Measurements from ENCODE around the gene FLRT1.

Gene FLRT1

DNA sequence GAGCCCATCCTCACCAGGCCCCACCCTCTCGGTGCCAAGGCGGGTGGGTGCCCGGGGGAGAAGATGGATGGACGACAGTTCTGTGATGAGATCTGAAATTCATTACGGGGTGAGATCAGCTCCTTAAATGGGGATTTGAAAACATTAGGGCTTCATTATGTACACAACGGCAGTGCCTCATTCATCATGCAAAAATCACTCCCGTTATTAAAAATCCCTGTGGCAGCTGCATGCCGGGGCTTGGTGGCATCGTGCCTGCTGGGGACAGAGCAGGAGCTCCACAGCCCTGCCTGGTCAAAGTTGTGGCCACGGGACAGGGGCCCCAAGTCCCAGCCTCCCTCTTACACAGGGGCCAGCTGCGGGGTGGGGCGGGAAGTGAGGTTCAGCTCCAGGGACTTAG, 29.3 kb upstream of the FLRT1 start:
- DNase-seq, result no peak

DNA sequence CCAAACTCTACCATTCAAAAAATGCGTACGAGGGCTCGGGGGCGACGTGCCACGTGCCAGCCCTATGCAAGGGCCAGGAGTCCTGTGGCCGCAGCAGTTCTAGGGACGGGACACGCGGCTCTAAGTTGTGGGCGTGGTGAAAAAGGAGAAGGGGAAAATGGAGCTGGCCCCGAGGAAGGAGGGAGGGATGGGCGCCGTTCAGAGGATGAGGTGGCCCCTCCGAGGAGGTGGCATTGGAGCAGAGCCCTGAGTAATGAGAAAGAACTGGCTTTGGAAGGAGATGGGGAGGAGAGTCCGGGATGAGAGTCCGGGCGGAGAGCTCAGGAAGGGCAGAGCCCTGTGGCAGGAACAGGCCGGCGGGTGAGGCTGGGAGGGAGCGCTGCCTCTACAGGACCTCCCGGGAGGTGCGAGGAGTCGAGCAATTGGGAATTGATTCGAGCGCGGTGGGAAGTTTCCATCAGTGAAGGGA, 28.5 kb upstream of the FLRT1 start:
- DNase-seq, result peak; percentile 47 to 76 (median 69)

DNA sequence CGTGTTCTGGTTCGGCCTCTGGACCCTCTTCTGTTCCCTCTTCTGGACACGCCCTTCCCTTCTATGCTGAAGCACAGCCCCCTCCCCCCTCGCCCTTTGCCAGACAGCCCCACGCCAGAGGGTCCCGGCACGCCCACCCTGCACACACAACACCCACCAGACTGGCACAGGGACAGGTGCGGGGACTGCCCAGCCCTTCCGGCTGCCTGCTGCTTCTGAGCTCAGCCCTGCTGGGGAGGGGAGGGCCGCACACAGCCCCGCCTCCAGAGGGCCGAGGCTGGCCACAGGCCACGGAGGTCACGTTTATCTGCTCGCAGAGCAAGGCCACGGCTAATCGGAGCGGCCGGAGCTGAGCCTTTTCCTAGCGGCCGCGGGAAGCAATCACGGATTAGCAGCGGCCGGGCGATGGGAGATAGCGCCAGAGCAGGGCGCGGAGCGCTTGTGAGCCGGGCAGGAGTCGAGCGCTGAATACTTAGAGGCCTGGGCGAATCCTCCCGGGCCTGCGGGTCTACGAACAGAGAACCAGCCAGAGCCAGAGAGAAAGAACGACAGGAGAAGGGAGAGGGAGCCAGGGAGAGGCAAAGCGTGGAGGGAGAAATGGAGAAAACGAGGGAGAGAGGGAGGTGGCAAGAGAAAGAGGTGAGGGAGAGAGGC, 28.0 kb upstream of the FLRT1 start:
- DNase-seq, result peak; percentile 73 to 90 (median 82)

DNA sequence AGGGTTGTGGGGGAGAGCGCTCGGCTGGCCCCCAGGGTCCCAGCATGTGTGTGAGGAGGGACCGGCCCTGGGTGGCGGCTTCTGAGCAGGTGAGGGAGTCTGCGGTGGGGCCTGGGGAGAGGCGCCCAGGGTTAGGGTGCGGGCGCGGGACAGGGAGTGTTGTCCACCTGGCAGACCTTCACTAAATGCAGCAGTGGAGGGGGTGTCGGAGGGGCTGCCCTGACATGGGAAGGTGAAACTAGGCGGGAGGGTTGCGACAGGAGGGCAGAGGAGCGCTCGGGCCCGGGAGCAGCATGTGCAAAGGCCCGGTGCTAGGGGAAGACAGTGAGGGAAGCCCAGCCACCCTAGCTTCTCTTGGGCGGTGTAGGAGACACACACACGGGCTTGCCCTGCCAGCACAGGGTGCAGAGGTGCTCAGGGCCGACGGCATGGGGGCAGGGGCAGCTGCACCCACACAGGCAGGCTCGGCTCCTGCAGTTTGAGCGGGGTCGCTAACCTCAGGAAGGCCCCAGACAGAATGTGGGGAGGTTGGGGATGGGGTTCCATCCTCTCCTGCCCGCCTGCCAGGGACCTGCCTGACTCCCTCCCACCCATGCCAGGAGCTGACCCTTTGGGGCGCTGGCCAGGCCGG, 27.3 kb upstream of the FLRT1 start:
- DNase-seq, result no peak

DNA sequence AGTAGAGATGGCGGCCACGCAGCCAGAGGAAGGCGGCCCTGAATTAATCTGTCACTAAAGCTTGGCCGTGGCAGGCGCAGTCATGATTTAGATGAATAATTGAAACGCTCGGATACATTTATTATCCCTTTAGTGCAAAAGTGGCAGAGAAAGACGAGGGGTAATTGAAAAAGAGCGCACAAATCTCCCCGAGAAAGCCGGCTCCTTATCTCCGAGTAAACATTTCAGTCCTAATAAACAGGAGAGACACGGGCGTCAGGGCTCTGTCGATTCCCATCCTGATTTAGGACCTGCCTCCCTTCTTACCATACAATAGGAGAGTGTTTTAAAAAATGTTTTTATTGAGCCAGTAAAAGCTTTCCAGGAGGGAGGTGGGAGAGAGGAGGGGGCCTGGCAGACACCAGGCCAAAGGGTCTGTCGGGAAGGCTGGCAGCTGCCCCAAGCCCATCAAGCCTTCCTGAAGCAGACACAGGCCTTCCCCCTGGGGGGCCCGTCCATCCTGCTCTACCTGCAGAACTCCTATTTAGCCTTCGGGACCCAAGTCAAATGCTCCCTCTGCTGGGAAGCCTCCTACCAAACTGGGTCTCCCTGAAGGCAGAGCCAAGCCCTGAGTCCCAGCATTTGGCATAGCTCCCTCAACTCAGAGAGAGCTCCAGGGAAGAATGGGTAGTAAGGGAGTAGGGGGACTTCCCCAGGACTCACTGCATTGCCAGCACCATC, 26.7 kb upstream of the FLRT1 start:
- no peak for DNase-seq

GRCh38 chr11:64009710-64010109, 26.0 kb upstream of the FLRT1 start:
- DNase-seq, result no peak

DNA sequence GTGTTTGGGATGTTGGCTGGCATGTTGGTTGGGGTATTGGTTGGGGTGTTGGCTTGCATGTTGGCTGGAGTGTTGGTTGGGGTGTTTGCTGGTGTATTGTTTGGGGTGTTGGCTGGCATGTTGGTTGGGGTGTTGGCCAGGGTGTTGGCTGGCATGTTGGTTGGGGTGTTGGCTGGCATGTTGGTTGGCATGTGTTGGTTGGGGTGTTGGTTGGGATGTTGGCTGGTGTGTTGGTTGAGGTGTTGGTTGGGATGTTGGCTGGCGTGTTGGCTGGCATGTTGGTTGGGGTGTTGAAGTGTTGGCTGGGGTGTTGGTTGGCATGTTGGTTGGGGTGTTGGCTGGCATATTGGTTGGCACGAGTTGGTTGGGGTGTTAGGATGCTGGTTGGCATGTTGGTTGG, 24.9 kb upstream of the FLRT1 start:
- DNase-seq, result no peak

- DNase-seq, result no peak
These were observed 24.4 kb upstream of the FLRT1 start for GRCh38 chr11:64011371-64011770.

- no peak for DNase-seq
These were observed 22.4 kb upstream of the FLRT1 start for GRCh38 chr11:64013141-64013896.

GRCh38 chr11:64014356-64014755, 21.4 kb upstream of the FLRT1 start:
- no peak for DNase-seq

- no peak for DNase-seq
These were observed 20.2 kb upstream of the FLRT1 start for GRCh38 chr11:64015510-64015909.

- DNase-seq, result no peak
These were observed 19.5 kb upstream of the FLRT1 start for GRCh38 chr11:64015935-64016845.

DNA sequence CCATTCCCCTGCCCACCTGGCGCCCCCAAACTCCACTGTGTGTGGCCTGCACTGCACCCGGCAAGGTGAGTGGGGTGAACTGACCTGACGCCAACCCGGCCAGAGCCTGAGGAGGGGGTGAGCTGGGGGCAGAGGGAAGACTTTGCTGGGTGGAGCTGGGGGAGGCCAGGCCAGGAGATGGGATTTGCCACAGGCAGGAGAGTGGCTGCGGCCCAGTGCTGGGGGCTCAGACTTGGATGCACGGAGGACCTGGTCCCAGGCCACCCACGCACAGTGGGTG, 17.8 kb upstream of the FLRT1 start:
- DNase-seq, result no peak

DNA sequence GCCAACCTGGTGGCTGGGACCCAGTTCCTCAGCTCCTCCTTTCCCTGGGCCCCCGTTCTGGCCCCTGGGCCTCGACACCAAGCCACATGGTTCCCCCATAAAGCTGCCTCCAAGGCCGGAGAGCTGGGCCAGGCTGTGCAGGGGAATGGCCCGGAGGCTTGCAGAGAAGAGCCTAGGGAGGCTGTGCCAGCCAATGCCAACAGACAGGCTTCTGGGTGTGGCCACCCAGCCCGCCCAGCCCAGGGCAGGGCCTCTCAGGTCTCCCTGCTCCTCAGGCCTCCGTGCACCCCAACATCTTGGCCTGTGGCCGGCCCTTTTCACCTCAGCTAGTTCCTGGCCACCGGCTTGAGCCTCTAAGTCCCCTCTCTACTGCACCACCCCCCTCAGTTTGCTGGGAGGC, 17.4 kb upstream of the FLRT1 start:
- no peak for DNase-seq

DNA sequence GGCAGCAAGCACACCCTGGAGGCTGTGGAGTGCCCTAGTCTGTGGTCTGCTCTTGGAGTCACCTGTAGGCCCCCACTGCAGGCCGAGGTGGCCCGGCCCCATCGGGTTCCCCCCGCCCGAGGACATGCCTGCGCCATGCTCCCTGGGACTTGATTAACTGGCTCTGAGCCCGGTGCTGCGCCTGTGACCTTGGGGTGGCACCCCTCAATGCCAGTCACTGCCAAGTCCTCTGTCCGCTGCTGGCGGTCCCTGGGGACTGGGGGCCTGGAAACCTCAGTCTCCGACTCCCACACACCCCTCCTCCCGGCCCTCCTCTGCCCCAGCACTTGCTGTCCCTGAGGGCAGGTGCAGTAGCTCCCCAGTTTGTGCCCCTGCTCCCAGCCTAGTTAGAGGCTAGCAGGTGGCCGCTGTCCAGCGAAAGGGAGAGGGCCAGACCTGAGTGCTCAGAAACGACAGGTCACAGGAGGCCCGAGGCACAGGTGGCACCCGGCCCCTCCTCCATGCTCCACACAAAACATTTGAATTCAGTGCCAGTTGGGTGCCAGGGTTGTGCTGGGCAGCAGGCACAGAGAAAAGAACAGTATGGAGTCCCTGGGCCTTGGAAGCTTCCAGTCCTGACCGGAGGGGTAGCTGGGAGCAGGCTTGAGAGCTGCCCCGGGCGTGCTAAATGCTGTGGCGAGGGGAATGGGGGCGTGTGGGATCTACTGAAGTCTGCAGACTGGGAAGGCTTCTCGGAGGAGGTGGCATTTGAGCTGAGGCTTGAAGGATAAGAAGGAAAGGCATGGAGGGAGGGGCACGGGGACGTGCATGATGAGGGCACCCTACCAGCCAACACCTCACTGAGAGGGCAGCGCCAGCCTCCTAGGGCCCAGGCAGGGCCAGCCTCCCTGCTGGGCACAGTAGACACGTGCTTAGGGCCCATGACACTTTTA, 16.4 kb upstream of the FLRT1 start:
- DNase-seq, result no peak

GRCh38 chr11:64020976-64021756, 14.6 kb upstream of the FLRT1 start:
- no peak for DNase-seq

DNA sequence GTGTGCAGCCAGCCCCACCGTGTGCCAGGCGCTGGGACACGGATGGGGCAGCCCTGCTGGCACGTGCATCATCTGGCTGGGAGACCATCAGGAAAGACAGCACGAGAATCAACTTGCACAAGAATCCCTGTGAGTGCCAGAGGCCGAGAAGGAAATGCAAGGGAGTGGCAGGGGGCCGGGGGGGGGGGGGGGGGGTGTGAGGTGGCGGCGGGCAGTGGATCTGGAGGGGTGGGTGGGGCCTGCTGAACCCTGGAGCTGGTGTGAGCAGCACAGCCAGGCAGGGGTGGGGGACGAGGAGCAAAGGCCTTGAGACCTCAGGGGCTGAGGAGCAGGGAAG, 14.0 kb upstream of the FLRT1 start:
- no peak for DNase-seq

- no peak for DNase-seq
These were observed 13.5 kb upstream of the FLRT1 start for GRCh38 chr11:64022125-64022784.

DNA sequence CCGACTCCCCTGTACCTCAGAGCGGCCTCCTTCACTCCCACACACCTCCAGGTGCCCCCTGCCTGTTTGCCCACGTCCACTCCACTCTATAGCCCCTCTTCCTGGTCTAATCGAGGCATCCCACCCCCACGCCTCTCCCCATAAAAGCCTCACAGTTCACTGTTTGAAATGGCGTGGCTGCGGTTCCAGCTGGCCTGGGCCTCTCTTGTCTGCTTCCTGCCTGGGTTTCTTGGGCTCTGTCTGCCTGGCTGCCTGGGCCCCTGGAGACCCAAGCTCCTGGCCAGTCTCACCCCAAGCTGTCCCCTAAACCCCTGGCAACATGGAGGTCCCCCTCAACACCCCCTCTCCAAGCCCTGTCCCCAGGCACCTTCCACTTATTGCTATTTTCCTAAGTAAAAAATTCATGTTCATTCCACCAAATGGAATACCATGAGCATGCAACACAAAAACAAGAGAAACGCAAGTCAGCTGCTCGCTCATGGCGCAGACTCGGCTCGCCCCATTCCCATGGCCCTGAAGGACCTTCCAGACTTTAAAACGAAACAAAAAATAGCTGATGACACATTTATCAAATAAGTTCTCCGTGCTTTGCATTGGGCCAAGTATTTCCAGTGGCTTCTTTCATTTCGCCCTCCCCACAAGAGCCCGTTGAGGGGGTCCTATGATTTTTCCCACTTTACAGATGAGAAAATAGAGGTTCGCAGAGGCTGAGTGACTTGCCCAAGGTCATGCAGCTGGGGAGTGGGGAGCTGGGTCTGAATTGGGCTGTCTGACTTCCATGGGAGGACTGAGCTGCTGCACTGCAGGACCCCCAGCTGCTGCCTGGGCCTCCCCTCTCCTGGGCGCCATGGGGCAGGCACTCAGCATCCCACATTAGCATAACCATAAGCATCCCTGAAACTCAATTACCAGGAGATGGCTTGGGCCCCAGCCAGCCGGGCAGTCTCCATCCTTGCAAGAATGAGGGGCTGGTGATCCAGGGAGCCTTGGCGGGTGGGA, 11.7 kb upstream of the FLRT1 start:
- no peak for DNase-seq

Data from suppressor macrophage (primary cell).